ENCODE data around the gene GIMAP4. TPM values are rescaled to one million over a fixed set of nuclear protein-coding genes. Genes with fewer than 3 reads are reported as not detected.
"Not testable (repeated sequence)": the region's sequence is repeated elsewhere in the genome, so short reads cannot be mapped to it uniquely, and the experiment has no call there.

Gene GIMAP4
- total RNA-seq (10 to 100 TPM in 3 of 5 donors, under 1 TPM in 1, not detected in 1; 0.89 to 79.9 (median 19.7) TPM), polyA plus RNA-seq (10 to 100 TPM; 11.2 to 16.6 (median 12.2) TPM)
- long read RNA-seq, donor 1: 0 reads
- long read RNA-seq, donor 2, partial matches to known transcripts: 0 of 4 reads
- long read RNA-seq, donor 2, other reads (novel, unspliced or antisense): 0 of 4 reads
- long read RNA-seq, donor 3, partial matches to known transcripts: 0 of 5 reads
- long read RNA-seq, donor 3, other reads (novel, unspliced or antisense): 0 of 5 reads
- long read RNA-seq, donor 4, partial matches to known transcripts: 0 of 1 reads
- long read RNA-seq, donor 4, other reads (novel, unspliced or antisense): 0 of 1 reads
- long read RNA-seq, donor 5, transcript GIMAP4-201 (3 exons, 2,060 nt): major isoform, 9 of 19 reads
- long read RNA-seq, donor 5, partial matches to known transcripts: 9 of 19 reads
- long read RNA-seq, donor 5, other reads (novel, unspliced or antisense): 0 of 19 reads
- long read RNA-seq, donor 6, transcript GIMAP4-201 (3 exons, 2,060 nt): major isoform, 9 of 10 reads
- long read RNA-seq, donor 6, partial matches to known transcripts: 0 of 10 reads
- long read RNA-seq, donor 6, other reads (novel, unspliced or antisense): 0 of 10 reads
- long read RNA-seq, donor 7, transcript GIMAP4-201 (3 exons, 2,060 nt): major isoform, 6 of 6 reads
- long read RNA-seq, donor 7, partial matches to known transcripts: 0 of 6 reads
- long read RNA-seq, donor 7, other reads (novel, unspliced or antisense): 0 of 6 reads
- long read RNA-seq, donor 8, transcript GIMAP4-201 (3 exons, 2,060 nt): major isoform, 5 of 5 reads
- long read RNA-seq, donor 8, partial matches to known transcripts: 0 of 5 reads
- long read RNA-seq, donor 8, other reads (novel, unspliced or antisense): 0 of 5 reads
- long read RNA-seq, donor 9, transcript GIMAP4-201 (3 exons, 2,060 nt): major isoform, 6 of 6 reads
- long read RNA-seq, donor 9, partial matches to known transcripts: 0 of 6 reads
- long read RNA-seq, donor 9, other reads (novel, unspliced or antisense): 0 of 6 reads
- long read RNA-seq, donor 10: 0 reads

- H3K36me3 ChIP-seq: peaks cover 0 to 16% (median 10%) of the 10 kb centered on the region in 4 donors
- no peaks in the 10 kb centered on the region for H3K27me3 ChIP-seq
- 52 to 68% (median 59%) methylated on average over 9 of the region's 9 CpGs for WGBS, 5 donors
- peak in 1 of 2 donors; percentile 40 for DNase-seq
- peak within 1 kb of the TSS; percentile 30 to 48 (median 45) for H3K4me3 ChIP-seq
- H3K4me1 ChIP-seq: no peaks in the 10 kb centered on the region
- no peak for TF ChIP-seq EP300 (IDR thresholded peaks at IDR 0.05)
- TF ChIP-seq POLR2AphosphoS5 (IDR thresholded peaks at IDR 0.05): peak in 1 of 3 donors; percentile 49
- intact Hi-C loops (cut with DNase I; ENCODE audit: low total_unique reads): no loop called here
- peak within 1 kb of the TSS; percentile 26 to 74 (median 69) for H3K27ac ChIP-seq
- no peaks in the 10 kb centered on the region for H3K9me3 ChIP-seq
These were observed at the start of gene GIMAP4 for GRCh38 chr7:150567169-150567568. TSS of gene GIMAP4 (plus strand) at chr7:150567390. CDS start at chr7:150569902, 2,512 bp downstream.

- WGBS, 5 donors: 45 to 79% (median 63%) methylated on average over 2 of the region's 2 CpGs
- H3K4me3 ChIP-seq: peak overlapping the region; percentile 0 to 42 (median 25)
- TF ChIP-seq EP300 (IDR thresholded peaks at IDR 0.05) (no peak), POLR2AphosphoS5 (IDR thresholded peaks at IDR 0.05) (no peak)
- no peaks in the 10 kb centered on the region for H3K4me1 ChIP-seq
- intact Hi-C loops (cut with DNase I; ENCODE audit: low total_unique reads): no loop called here
- H3K27me3 ChIP-seq: no peaks in the 10 kb centered on the region
- DNase-seq: no peak
- H3K36me3 ChIP-seq: peaks cover 0 to 4% (median 0%) of the 10 kb centered on the region in 4 donors
- peak overlapping the region in 3 of 5 donors; percentile 21 to 71 (median 26) for H3K27ac ChIP-seq
- H3K9me3 ChIP-seq: no peaks in the 10 kb centered on the region
These were observed 47.9 kb upstream of the GIMAP4 start for GRCh38 chr7:150519310-150519709.

GRCh38 chr7:150520145-150520544, 47.0 kb upstream of the GIMAP4 start:
- Histone ChIP-seq H3K36me3 (peaks cover 0 to 4% (median 0%) of the 10 kb centered on the region in 4 donors), H3K27me3 (no peaks in the 10 kb centered on the region), H3K4me3 (peak overlapping the region; percentile 14 to 42 (median 30)), H3K27ac (peak overlapping the region in 3 of 5 donors; percentile 21 to 71 (median 26)), H3K4me1 (no peaks in the 10 kb centered on the region), H3K9me3 (no peaks in the 10 kb centered on the region)
- no peak for DNase-seq
- TF ChIP-seq POLR2AphosphoS5 (IDR thresholded peaks at IDR 0.05): no peak
- no peak for TF ChIP-seq EP300 (IDR thresholded peaks at IDR 0.05)
- no peak for TF ChIP-seq CTCF (IDR thresholded peaks at IDR 0.05)
- TF ChIP-seq POLR2A (IDR thresholded peaks at IDR 0.05): no peak
- WGBS, 5 donors: 57 to 88% (median 80%) methylated on average over 8 of the region's 8 CpGs
- intact Hi-C loops (cut with DNase I; ENCODE audit: low total_unique reads): no loop called here

- DNase-seq; H3K27ac ChIP-seq; H3K4me3 ChIP-seq; intact Hi-C loops (cut with DNase I; ENCODE audit: low total_unique reads); H3K36me3 ChIP-seq; H3K27me3 ChIP-seq; H3K9me3 ChIP-seq; H3K4me1 ChIP-seq: not testable (repeated sequence)
- WGBS, 5 donors: 57 to 71% (median 65%) methylated on average over 6 of the region's 6 CpGs
These were observed 44.3 kb upstream of the GIMAP4 start for GRCh38 chr7:150522931-150523330.

GRCh38 chr7:150524018-150524417, 43.2 kb upstream of the GIMAP4 start:
- intact Hi-C loops (cut with DNase I; ENCODE audit: low total_unique reads): no loop called here
- Histone ChIP-seq H3K36me3 (peaks cover 0 to 4% (median 0%) of the 10 kb centered on the region in 4 donors), H3K4me1 (no peaks in the 10 kb centered on the region), H3K27ac (no peak overlapping the region), H3K9me3 (peaks cover 0 to 11% (median 4%) of the 10 kb centered on the region in 4 donors), H3K4me3 (no peak overlapping the region), H3K27me3 (no peaks in the 10 kb centered on the region)
- TF ChIP-seq POLR2A (IDR thresholded peaks at IDR 0.05) (no peak), EP300 (IDR thresholded peaks at IDR 0.05) (no peak), POLR2AphosphoS5 (IDR thresholded peaks at IDR 0.05) (no peak)
- WGBS, 5 donors: 32 to 61% (median 44%) methylated on average over 2 of the region's 2 CpGs
- no peak for DNase-seq

GRCh38 chr7:150531704-150532103, 35.5 kb upstream of the GIMAP4 start:
- intact Hi-C loops (cut with DNase I; ENCODE audit: low total_unique reads): no loop called here
- TF ChIP-seq CTCF (IDR thresholded peaks at IDR 0.05): no peak
- TF ChIP-seq POLR2AphosphoS5 (IDR thresholded peaks at IDR 0.05): no peak
- no peak for TF ChIP-seq POLR2A (IDR thresholded peaks at IDR 0.05)
- TF ChIP-seq EP300 (IDR thresholded peaks at IDR 0.05): no peak
- no peak overlapping the region for H3K4me3 ChIP-seq
- H3K9me3 ChIP-seq: peaks cover 0 to 37% (median 19%) of the 10 kb centered on the region in 4 donors
- no peaks in the 10 kb centered on the region for H3K27me3 ChIP-seq
- H3K36me3 ChIP-seq: no peaks in the 10 kb centered on the region
- WGBS, 5 donors: 86 to 94% (median 90%) methylated on average over 1 of the region's 1 CpG
- no peak overlapping the region for H3K27ac ChIP-seq
- no peak for DNase-seq
- no peaks in the 10 kb centered on the region for H3K4me1 ChIP-seq
